Measurements from ENCODE around the gene ZKSCAN1. TPM values are rescaled to one million over a fixed set of nuclear protein-coding genes. Genes with fewer than 3 reads are reported as not detected.
"Not testable (repeated sequence)": the region's sequence is repeated elsewhere in the genome, so short reads cannot be mapped to it uniquely, and the experiment has no call there.

The ZKSCAN1 gene
- polyA plus RNA-seq, 3 donors, result 48.5 to 52.4 (median 52.3) TPM

- peak in 2 of 3 donors; percentile 32 to 58 for DNase-seq (ENCODE audit: low read depth in 3 of 3, low spot score in 2 of 3)
These were observed 17.8 kb upstream of the ZKSCAN1 start for GRCh38 chr7:99997545-99998137.

GRCh38 chr7:100000239-100000638 is 15.2 kb upstream of the ZKSCAN1 start:
- DNase-seq (ENCODE audit: low read depth in 3 of 3, low spot score in 2 of 3), result no peak

GRCh38 chr7:100003711-100004661 is 11.4 kb upstream of the ZKSCAN1 start:
- no peak for DNase-seq (ENCODE audit: low read depth in 3 of 3, low spot score in 2 of 3)

- no peak for DNase-seq (ENCODE audit: low read depth in 3 of 3, low spot score in 2 of 3)
These were observed 7.5 kb upstream of the ZKSCAN1 start for GRCh38 chr7:100007887-100008286.

- no peak for DNase-seq (ENCODE audit: low read depth in 3 of 3, low spot score in 2 of 3)
These were observed 6.9 kb upstream of the ZKSCAN1 start for GRCh38 chr7:100008525-100008924.

GRCh38 chr7:100009952-100010351 is 5.4 kb upstream of the ZKSCAN1 start:
- not testable (repeated sequence) for DNase-seq (ENCODE audit: low read depth in 3 of 3, low spot score in 2 of 3)

- DNase-seq (ENCODE audit: low read depth in 3 of 3, low spot score in 2 of 3), result no peak
These were observed 4.5 kb upstream of the ZKSCAN1 start for GRCh38 chr7:100010901-100011300.

- DNase-seq (ENCODE audit: low read depth in 3 of 3, low spot score in 2 of 3), result no peak
These were observed 3.9 kb upstream of the ZKSCAN1 start for GRCh38 chr7:100011516-100011915.

GRCh38 chr7:100012385-100013327 is 2.7 kb upstream of the ZKSCAN1 start:
- DNase-seq (ENCODE audit: low read depth in 3 of 3, low spot score in 2 of 3), result not testable (repeated sequence)

GRCh38 chr7:100013328-100013676 is 2.1 kb upstream of the ZKSCAN1 start:
- no peak for DNase-seq (ENCODE audit: low read depth in 3 of 3, low spot score in 2 of 3)

- DNase-seq (ENCODE audit: low read depth in 3 of 3, low spot score in 2 of 3), result peak in 2 of 3 donors; percentile 10 to 12
These were observed 962 bp downstream of the ZKSCAN1 start for GRCh38 chr7:100016215-100016901.

- no peak for DNase-seq (ENCODE audit: low read depth in 3 of 3, low spot score in 2 of 3)
These were observed 1.9 kb downstream of the ZKSCAN1 start for GRCh38 chr7:100017300-100017699.

GRCh38 chr7:100017875-100018274 is 2.5 kb downstream of the ZKSCAN1 start:
- no peak for DNase-seq (ENCODE audit: low read depth in 3 of 3, low spot score in 2 of 3)

GRCh38 chr7:100019908-100020307 is 4.5 kb downstream of the ZKSCAN1 start:
- no peak for DNase-seq (ENCODE audit: low read depth in 3 of 3, low spot score in 2 of 3)

GRCh38 chr7:100021297-100021696 is 5.9 kb downstream of the ZKSCAN1 start:
- DNase-seq (ENCODE audit: low read depth in 3 of 3, low spot score in 2 of 3), result no peak

GRCh38 chr7:100022621-100023020 is 7.2 kb downstream of the ZKSCAN1 start:
- DNase-seq (ENCODE audit: low read depth in 3 of 3, low spot score in 2 of 3), result no peak

- no peak for DNase-seq (ENCODE audit: low read depth in 3 of 3, low spot score in 2 of 3)
These were observed 8.1 kb downstream of the ZKSCAN1 start for GRCh38 chr7:100023526-100023925.

GRCh38 chr7:100024020-100024619 is 8.7 kb downstream of the ZKSCAN1 start:
- no peak for DNase-seq (ENCODE audit: low read depth in 3 of 3, low spot score in 2 of 3)

GRCh38 chr7:100027197-100027596 is 11.8 kb downstream of the ZKSCAN1 start:
- DNase-seq (ENCODE audit: low read depth in 3 of 3, low spot score in 2 of 3), result no peak

- no peak for DNase-seq (ENCODE audit: low read depth in 3 of 3, low spot score in 2 of 3)
These were observed 14.2 kb downstream of the ZKSCAN1 start for GRCh38 chr7:100029596-100029995.

Measured in right renal cortex interstitium (tissue), 3 donors.